GM10847 (cell line): ENCODE results near the gene CARHSP1.

Experiments
- POLR2A ChIP-seq: IDR thresholded peaks from 2 replicates; pipeline ENCODE4 v1.6.1; 2011; ENCODE audit not compliant: insufficient read length; ENCODE audit errors: extremely low read depth

Gene CARHSP1

DNA sequence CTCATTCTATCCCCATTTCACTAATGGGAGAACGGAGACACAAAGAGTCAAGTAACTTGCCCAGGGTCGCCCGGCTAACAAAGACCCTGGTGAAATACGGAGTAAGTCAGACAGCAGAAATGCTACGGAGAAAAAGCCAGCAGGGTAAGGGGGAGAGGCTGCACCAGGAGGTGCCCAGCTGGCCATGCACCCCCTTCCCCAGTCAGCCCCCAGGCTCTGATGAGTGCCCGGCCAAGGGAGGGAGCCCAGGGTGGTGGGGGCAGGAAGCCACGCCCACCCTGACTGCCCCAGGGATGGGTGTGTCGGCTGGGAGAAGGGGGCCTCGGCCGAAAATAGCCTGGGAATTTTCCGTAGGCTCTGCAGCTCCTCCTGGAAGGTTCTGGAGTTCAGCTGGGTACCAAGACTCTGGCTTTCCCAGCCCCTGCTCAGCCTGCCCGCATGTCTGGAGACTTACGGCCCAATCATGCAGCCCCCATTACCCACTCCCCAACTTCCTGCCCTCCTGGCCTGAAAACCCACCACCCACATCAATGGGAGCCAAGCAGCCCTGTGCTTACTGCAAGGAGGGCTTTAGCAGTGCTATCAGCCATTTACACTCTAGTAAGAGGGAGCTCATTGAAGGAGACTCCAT is 4.2 kb downstream of the CARHSP1 start:
- TF ChIP-seq POLR2A = no peak

DNA sequence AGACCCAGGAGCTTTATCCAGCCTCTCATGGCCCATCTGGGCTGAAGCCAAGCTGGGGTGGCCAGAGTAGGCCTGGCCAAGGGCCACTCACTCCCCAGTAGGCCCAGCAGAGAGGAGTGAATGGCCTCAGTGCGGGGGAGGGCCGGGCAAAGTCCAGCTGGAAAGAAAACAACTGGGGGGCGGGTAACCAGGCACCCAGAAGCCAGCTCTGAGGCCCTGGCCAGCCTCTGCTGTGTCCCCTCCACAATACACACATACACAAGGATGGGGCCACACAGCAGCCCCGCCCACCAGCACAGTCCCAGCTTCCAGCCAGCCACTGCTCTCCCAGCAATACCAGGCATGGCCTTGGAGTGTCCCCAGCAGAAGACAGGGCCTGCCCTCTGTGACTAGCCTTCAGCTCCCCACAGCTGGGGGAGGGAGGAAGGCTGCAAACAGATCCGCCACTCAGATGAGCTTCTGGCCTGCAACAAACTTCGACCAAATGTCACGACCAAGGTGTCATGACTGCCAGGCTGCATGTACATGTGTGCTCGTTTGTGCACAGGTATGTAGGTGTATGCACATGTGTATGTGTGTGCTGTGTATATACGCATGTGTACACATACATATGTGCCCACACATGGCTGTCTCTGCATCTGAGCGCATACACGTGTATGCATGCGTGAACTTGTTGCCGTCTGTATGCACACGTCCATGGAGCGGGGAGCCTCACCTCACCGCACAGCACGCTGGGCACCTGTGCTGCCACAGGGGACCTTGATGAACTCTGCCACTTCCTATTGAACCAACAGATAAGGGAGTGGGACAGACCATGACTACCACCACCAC is 5.0 kb downstream of the CARHSP1 start:
- no peak for TF ChIP-seq POLR2A

DNA sequence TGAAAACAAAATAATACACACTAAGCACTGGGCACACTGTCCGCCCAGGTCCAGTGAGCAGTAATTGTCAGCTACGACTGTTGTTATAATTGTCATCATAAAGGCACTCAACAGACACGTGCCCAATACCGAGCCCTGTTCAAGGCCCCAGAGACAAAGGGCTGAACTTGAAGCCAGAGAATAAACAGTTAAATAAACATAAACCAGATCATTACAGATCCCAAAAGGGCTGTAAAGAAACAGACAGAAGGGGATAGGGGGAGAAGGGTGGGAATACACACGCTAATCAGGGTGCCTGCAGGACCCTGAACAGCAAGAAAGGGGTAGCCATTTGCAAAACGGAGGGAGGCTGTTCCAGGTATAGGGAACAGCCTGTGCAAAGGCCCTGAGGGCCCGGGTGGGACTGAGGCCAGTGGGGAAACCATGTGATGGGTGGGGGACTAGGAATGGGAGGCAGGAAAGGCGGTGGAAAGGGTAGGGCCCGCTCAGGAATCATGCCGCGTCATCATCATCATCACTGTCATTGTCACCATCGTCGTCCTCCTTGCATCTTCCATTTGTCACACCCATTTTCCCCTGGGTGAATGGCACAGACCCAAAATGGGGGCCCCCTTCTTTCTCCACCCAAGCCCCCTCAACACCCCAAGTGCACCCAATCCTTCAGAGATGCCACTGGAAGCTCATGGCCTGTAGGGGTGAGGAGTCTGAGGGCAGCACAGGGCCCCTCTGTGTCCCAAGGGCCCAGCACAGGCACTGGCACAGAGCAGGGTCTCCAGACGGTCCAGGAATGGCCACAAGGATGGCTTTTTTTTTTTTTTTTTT is 6.3 kb downstream of the CARHSP1 start:
- TF ChIP-seq POLR2A = no peak

DNA sequence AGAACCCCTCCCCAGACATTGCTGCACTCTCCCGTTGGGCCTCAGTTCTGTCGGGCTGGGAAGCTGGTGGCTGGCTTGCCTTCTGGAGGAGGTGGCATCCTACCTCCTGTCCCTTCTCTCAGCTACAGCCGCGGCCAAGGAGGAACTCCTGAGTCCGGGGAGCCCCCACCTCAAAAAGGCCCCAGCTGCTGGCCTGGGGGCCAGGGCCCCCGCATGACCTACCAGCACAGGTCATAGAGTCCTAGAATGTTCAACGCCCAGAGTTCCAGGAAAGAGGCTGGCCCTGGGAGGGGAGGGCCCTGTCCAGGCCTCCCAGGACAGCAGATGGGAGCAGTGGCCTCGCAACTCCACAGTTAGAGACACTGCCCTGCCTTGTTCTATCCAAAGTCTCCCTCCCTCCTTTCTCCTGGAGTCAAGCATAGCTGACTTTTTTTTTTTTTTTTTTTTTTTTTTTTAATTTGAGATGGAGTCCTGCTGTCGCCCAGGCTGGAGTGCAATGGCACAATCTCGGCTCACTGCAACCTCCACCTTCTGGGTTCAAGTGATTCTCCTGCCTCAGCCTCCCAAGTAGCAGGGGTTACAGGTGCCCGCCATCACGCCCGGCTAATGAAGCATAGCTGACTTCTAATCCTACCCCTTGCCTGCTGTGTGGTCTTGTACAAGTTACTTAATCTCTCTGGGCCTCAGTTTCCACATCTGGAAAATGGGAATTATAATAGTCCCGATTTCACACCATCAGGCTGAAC is 7.1 kb downstream of the CARHSP1 start:
- no peak for TF ChIP-seq POLR2A

DNA sequence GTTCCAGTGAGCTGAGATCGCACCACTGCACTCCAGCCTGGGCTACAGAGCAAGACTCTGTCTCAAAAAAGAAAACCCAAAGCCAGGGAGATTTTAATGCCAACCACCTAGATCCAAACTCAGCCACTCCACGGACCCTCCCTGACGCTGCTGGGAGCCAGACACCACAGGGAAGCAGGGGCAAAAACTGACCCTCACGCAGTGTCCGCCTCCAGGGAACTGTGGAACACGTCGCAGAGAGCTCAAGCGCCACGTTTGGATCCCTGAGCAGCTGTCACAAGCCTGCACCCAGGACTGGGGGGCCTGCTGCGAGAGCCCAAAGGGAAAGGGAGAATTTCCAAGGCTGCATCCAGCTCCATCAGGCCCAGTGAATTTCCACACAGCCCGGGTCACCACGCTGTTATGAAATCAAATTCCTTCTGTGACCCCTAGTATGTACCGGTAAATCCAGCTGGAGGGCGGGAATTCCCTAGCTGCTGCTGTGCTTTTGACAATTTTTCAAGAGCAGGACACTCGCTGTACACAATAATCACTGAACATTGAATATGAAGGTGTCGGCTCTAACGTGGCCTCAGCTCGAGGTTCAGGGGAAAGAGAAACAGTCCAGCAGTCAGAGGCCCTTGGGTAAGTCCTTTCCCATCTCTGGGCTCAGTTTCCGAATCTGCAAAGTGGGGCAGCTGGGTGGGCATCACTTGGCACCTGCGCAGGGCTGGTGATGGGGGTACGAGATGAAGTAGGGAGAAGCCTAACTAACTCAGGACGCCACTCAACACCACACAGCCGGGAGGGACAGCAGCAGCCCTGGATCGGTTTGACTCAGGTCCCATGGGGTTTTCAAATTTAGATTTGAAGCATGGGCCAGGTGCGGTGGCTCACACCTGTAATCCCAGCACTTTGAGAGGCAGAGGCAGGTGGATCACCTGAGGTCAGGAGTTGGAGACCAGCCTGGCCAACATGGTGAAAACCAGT is 8.6 kb downstream of the CARHSP1 start:
- TF ChIP-seq POLR2A = no peak

DNA sequence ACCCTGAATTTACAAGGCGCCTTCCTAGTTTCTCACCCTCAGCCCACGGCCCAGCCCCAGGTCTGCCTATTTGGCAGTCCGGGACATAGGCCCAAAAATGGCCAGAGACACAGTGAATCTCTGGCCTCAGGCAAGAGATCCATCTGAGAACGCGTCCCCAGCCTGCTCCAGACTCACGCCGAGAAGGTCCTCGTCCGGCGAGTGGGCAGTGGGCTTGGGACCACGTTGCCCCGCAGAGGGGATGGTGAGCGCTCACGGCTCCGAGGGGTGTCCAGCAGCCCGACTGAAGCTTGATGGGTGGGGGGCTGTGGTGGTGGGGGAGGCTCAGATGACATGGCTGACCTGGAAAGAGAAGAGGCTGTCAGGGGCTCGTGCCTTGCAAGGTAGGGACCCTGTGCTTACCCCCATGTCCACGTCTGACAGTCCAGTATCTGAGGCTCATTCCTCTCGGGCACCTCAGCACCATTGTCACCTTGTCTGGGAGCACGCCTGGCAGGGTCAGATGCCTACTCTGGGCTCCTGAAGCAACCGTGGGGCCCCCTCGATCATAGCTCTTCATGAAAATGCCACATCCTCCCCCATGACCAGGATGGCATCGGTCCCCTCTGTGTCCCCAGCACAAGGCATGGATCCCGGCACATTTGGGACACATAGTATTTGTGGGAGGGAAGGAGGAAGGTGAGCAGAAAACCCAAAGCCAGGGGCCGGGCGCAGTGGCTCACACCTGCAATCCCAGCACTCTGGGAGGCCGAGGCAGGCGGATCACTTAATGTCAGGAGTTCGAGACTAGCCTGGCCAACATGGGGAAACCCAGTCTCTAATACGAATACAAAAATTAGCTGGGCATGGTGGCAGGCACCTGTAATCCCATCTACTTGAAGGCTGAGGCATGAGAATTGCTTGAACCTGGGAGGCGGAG is 9.6 kb downstream of the CARHSP1 start:
- no peak for TF ChIP-seq POLR2A

DNA sequence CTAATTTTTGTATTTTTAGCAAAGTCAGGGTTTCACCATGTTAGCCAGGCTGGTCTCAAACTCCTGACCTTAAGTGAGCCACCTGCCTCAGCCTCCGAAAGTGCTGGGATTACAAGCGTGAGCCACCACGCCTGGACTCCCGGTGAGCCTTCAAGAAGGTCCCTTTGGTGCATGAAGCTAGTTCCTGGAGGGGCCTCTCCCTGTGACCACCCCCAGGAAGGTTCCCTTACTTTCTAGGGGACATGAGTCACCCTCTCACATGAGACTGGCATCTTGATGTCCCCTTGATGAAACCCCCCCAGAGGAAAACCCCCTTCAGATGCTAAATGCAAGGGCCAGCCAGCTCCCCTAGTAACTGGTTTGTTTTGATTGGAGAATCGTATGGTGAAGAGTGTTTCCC is 12.8 kb downstream of the CARHSP1 start:
- no peak for TF ChIP-seq POLR2A

DNA sequence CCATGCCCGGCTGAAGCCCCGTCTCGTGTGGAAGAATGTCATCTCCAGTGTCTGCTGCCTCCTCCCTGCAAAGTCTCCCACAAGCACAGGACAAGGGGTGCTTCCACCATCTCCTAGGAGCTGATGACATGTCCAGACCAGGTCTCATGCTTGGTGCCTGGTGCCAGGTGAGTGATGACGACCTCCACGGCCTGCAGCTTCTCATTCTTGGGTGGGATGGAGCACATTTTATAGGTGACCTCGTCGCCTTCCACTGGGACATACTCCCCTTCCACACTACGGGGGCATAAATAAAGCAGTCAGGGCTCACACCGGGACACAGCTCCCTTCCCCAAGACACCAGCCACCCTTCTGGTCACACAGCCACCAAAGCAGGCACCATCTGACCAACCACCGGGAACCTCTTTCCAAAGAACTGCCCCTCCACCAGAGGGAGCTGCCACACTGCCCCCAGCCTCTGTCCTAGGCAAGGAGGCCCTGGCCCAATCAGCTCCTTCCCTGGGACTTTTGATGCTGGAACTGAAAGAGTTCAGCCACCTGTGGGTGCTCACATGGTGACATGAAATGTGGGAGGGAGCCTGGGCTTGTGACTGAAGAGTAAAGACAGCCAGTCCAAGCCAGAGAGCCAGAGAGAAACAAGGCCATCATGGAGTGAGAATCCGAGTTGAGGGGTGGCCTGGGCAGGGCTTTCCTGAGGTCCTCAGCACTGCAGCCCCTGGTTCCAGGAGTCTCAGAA is 13.6 kb downstream of the CARHSP1 start:
- TF ChIP-seq POLR2A = no peak

DNA sequence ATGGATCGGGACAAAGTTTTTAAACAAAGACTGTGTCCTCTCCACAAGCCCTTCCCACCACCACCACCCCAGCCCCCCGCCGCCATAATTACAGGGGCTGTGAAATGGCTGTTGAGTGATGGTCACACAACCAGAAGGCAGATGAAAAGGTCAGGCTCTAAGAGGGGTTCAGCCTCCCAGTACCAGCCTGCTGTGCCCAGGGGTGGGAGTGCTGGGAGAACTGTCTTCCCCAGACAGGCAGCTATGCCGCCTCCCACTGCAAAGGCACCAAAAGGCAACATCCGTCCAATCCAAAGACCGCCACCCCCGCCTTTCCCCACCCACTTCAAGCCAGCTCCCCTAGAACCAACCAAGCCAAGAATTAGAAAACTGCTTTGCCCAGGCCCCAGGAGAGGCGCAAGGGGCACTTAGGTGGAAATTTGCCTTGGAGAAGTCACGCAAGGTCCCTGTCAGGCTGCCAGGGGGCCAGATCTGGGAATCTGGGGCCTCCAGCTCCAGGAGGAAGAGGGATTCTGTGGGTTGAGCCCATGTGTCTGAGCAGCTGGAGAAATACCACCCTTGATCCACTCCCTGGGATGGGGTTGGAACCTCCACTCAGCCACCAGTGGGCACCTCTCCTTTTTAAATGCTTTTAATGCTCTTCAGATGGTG is 14.4 kb downstream of the CARHSP1 start:
- no peak for TF ChIP-seq POLR2A

DNA sequence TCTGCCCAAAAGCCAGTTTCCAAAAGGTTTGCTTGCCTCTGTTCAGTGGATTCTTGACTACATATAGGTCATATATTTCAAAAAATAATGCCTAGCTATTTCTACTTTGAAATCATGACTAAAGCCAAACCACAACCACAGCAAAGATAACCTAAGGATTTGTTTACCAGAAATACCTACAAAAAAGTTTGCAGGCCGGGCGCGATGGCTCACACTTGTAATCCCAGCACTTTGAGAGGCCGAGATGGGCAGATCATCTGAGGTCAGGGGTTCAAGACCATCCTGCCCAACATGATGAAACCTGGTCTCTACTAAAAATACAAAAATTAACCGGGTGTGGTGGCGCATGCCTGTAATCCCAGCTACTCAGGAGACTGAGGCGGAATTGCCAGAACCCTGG is 15.2 kb downstream of the CARHSP1 start:
- no peak for TF ChIP-seq POLR2A

DNA sequence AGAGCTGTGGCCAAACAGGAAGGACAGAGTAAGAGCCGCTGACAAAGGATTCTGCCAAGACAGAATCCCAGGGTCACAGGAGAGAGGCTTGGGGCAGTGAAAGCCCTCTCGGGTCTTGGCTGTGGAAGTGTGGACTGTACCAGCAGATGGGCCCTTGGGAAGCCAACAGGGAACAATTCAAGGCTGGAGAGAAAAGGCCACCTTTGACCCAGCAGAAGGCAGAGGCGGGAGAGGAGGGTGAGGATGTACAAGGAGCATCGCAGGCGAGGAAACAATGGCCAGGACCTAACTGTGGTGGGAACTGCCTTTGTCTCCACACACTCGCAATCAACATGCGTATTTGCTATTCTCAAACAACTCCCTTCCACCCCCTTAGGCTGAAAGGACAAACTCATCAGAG is 15.7 kb downstream of the CARHSP1 start:
- TF ChIP-seq POLR2A = no peak

DNA sequence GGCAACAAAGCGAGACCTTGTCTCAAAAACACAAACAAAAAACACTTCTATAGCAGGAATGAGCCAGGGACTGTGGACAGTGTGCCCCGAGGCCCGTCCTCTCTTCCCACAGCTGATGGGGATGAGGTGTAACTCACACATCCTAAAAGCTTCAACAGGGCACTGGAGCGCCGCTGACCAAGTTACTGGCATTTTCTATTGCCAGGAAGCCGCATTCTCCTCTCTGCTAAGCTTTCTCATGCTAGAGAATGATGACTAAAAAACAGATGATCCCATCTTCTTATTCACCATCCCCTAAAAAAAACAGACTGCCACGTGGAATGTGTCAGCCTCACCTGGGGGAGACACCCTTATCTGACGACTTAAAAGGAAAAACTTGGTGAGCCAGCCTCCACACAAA is 16.3 kb downstream of the CARHSP1 start:
- TF ChIP-seq POLR2A = no peak
